ENCODE measurements around the gene HSD17B11. TPM values are rescaled to one million over a fixed set of nuclear protein-coding genes. Genes with fewer than 3 reads are reported as not detected.
"Not testable (repeated sequence)": the region's sequence is repeated elsewhere in the genome, so short reads cannot be mapped to it uniquely, and the experiment has no call there.

The HSD17B11 gene
- total RNA-seq, 3 donors from 2014 or later, result 142 to 252 (median 250) TPM

DNA sequence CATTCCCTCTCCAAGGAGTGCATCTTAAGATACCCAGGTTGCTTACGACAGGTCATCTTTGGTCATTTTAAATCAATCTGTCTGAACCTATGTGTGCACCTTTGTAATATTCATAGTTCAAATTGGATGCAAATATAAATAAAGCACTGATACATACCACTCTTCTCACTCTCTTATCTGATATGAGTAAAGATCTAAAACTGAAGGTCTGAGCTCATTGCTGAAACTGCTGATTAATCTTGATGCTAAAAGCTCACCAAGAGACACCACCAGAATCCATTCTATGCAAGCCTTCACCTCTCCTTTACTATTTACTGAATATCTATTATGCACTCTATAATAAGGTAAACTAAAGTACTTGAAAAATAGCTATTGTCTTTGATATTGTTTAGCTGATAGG is 84.9 kb downstream of the HSD17B11 start:
- TF ChIP-seq, protein P1, sequence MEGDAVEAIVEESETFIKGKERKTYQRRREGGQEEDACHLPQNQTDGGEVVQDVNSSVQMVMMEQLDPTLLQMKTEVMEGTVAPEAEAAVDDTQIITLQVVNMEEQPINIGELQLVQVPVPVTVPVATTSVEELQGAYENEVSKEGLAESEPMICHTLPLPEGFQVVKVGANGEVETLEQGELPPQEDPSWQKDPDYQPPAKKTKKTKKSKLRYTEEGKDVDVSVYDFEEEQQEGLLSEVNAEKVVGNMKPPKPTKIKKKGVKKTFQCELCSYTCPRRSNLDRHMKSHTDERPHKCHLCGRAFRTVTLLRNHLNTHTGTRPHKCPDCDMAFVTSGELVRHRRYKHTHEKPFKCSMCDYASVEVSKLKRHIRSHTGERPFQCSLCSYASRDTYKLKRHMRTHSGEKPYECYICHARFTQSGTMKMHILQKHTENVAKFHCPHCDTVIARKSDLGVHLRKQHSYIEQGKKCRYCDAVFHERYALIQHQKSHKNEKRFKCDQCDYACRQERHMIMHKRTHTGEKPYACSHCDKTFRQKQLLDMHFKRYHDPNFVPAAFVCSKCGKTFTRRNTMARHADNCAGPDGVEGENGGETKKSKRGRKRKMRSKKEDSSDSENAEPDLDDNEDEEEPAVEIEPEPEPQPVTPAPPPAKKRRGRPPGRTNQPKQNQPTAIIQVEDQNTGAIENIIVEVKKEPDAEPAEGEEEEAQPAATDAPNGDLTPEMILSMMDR (IDR thresholded peaks at IDR 0.05), result no peak
- no peaks in the 10 kb centered on the region for H3K9me3 ChIP-seq

DNA sequence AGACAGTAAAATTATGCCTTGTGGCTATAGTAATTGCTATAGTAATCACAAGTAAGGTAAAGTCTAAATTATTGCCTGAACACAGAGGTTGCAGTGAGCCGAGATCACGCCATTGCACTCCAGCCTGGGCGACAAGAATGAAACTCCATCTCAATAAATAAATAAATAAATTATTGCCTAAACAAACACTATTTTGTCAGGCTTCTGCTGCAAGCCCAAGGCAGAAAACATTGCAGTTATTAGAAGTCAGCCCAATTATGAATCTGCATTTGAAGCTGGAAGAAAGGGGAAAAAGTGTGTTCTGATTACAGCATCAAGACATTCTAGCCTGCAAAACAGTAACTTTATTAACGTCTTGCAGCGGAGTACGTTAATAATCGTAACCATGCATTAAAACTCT is 85.4 kb downstream of the HSD17B11 start:
- TF ChIP-seq, protein P1 (IDR thresholded peaks at IDR 0.05), result no peak
- Histone ChIP-seq H3K4me1 (ENCODE audit: low read depth) (no peaks in the 10 kb centered on the region), H3K9me3 (no peaks in the 10 kb centered on the region), H3K4me3 (no peak overlapping the region), H3K36me3 (ENCODE audit: low read depth) (no peaks in the 10 kb centered on the region)
- ATAC-seq (no peak), DNase-seq (no peak)
- intact Hi-C loops (cut with DNase I, micrococcal nuclease), result no loop called here

More for the DNA sequence above, 84.9 kb downstream of the HSD17B11 start:
- no peaks in the 10 kb centered on the region for H3K4me1 ChIP-seq (ENCODE audit: low read depth)
- H3K36me3 ChIP-seq (ENCODE audit: low read depth), result no peaks in the 10 kb centered on the region
- no peak for ATAC-seq
- DNase-seq, result no peak
- H3K4me3 ChIP-seq, result no peak overlapping the region
- intact Hi-C loops (cut with DNase I, micrococcal nuclease), result no loop called here

DNA sequence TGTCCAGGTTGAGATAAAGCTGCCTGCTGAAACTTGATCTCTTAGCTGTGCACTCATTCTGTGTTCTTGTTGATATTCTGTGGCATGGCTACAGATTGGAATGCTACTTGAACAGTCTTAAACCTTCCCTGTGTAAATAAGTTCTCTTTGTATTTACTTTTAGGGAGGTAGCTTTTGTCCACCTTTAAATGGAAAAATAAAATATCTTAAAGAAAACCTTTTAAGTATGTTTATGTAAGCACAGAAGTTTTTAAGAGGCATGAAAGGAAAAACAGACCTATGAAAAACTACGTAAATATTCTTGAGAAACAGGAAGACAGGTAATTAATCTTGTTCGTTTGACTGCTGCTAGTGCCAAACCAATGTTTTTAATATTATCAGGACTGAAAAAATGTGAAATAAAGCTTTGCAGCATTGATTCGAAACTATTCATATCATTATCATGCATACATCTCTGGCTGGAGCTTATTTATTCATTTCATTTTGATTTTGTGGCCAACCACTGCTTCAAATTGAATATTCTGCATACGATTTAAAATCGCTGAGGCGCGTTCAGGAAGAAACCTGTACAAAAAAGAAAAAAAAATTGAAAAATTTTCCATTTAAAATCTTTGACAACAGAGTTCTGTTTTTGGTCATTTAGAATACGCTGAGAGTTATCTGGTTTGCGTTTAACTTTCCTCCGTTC is 86.1 kb downstream of the HSD17B11 start:
- H3K36me3 ChIP-seq (ENCODE audit: low read depth), result no peaks in the 10 kb centered on the region
- no peak overlapping the region for H3K4me3 ChIP-seq
- no peaks in the 10 kb centered on the region for H3K4me1 ChIP-seq (ENCODE audit: low read depth)
- TF ChIP-seq, protein P1 (IDR thresholded peaks at IDR 0.05), result no peak
- ATAC-seq (peak; percentile 59), DNase-seq (no peak)
- no peaks in the 10 kb centered on the region for H3K9me3 ChIP-seq
- intact Hi-C loops (cut with DNase I, micrococcal nuclease), result no loop called here

DNA sequence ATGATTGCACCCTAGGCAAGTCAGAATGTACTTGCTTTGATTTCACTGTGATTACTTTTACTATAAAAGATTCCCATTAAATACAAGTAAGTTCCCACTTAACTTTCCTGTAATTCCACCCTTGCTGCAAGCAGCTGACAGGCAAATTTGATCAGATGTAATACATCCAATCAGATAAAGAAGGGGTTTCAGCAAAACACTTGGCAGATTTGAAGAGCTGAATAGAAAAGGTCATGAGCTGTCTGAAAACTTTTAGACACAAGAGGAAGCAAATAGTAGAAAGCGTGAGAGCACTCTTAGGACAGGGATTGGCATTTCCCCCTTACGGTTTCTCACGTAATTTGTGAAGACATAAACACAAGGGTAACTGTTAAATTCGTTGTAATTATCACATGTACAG is 91.1 kb downstream of the HSD17B11 start:
- DNase-seq, result no peak
- intact Hi-C loops (cut with DNase I, micrococcal nuclease), result no loop called here
- TF ChIP-seq, protein P1 (IDR thresholded peaks at IDR 0.05), result no peak
- H3K36me3 ChIP-seq (ENCODE audit: low read depth), result no peaks in the 10 kb centered on the region
- no peaks in the 10 kb centered on the region for H3K9me3 ChIP-seq
- H3K4me1 ChIP-seq (ENCODE audit: low read depth), result no peaks in the 10 kb centered on the region
- H3K4me3 ChIP-seq, result no peak overlapping the region
- ATAC-seq, result no peak

DNA sequence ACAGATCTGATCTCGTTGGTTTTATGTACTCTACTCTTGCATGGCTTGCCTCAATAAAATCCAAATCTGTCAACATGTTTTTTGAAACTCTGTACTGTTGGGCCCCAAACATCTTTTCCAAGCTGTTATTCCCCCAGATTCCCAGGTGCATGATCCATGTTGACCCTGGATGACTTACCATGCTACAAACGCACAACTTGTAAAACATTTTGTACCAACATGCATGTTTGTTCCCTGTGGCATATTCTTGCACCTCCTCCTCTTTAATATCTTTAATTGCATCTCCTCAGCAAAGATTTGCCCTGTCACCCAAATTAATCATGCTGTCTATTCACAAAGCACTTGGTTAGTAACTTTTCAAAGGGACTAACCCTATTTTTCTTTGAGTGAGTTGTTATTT is 92.6 kb downstream of the HSD17B11 start:
- Histone ChIP-seq H3K4me1 (ENCODE audit: low read depth) (no peaks in the 10 kb centered on the region), H3K9me3 (peaks cover 7% of the 10 kb centered on the region), H3K36me3 (ENCODE audit: low read depth) (no peaks in the 10 kb centered on the region), H3K4me3 (no peak overlapping the region)
- DNase-seq (no peak), ATAC-seq (no peak)
- intact Hi-C loops (cut with DNase I, micrococcal nuclease), result no loop called here
- TF ChIP-seq, protein P1 (IDR thresholded peaks at IDR 0.05), result no peak

DNA sequence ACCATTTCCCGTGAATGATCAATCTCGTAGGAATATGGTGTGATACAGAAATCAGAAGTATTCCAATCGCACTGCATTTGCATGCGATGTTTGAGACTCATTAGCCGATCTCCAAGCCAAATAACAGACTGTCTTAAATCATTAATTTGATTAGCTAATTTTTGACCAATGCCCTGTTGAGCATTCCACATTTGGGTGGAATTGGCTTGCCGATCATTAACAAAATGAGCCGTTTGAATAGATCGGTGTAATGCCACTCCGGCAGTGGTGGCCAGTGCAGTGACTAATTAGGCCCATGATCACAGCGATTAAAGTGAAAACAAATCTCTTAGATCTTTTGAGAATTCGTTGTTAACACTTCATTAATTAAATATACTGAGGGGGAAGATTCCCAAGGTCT is 96.1 kb downstream of the HSD17B11 start:
- H3K4me1 ChIP-seq (ENCODE audit: low read depth); H3K36me3 ChIP-seq (ENCODE audit: low read depth); intact Hi-C loops (cut with DNase I, micrococcal nuclease); ATAC-seq; H3K4me3 ChIP-seq; DNase-seq: not testable (repeated sequence)
- peaks cover 10% of the 10 kb centered on the region for H3K9me3 ChIP-seq

DNA sequence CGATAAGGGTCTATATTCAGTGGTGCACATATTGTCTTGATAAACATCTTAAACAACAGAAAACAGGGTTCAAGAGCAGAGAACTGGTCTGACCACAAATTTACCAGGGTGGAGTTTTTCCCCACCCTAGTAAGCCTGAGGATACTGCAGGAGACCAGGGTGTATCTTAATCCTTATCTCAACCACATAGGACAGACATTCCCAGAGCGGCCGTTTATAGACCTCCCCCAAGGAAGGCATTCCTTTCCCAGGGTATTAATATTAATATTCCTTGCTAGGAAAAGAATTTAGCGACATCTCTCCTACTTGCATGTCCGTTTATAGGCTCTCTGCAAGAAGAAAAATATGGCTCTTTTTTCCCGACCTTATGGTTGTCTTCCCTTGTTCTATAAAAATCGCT is 97.1 kb downstream of the HSD17B11 start:
- H3K9me3 ChIP-seq, result peaks cover 10% of the 10 kb centered on the region
- intact Hi-C loops (cut with DNase I, micrococcal nuclease); ATAC-seq; H3K4me3 ChIP-seq; H3K4me1 ChIP-seq (ENCODE audit: low read depth); DNase-seq; H3K36me3 ChIP-seq (ENCODE audit: low read depth): not testable (repeated sequence)
